ENCODE measurements around the gene TCEAL3. TPM values are rescaled to one million over a fixed set of nuclear protein-coding genes. Genes with fewer than 3 reads are reported as not detected.
"Not testable (repeated sequence)": the region's sequence is repeated elsewhere in the genome, so short reads cannot be mapped to it uniquely, and the experiment has no call there.

The TCEAL3 gene
- total RNA-seq, 4 donors from 2014 or later = 2.8 to 38.3 (median 11.3) TPM

GRCh38 chrX:103644125-103644524, 36.4 kb downstream of the TCEAL3 start:
- H3K27ac ChIP-seq = no peak overlapping the region
- no peaks in the 10 kb centered on the region for H3K9me3 ChIP-seq
- WGBS, 2 donors = 56 to 100% methylated on average over 1 of the region's 1 CpG
- peaks cover 0 to 11% (median 0%) of the 10 kb centered on the region in 4 donors for H3K27me3 ChIP-seq
- intact Hi-C loops (cut with DNase I) = no loop called here
- H3K4me3 ChIP-seq = no peak overlapping the region
- no peaks in the 10 kb centered on the region for H3K4me1 ChIP-seq
- TF ChIP-seq POLR2A (IDR thresholded peaks at IDR 0.05) (no peak), CTCF (IDR thresholded peaks at IDR 0.05) (no peak)
- no peak for DNase-seq
- H3K36me3 ChIP-seq = no peaks in the 10 kb centered on the region

- Histone ChIP-seq H3K4me3 (no peak overlapping the region), H3K27ac (no peak overlapping the region), H3K36me3 (no peaks in the 10 kb centered on the region), H3K9me3 (no peaks in the 10 kb centered on the region), H3K4me1 (no peaks in the 10 kb centered on the region), H3K27me3 (peaks cover 0 to 2% (median 0%) of the 10 kb centered on the region in 4 donors)
- 71 to 78% methylated on average over 1 of the region's 1 CpG for WGBS, 2 donors
- TF ChIP-seq CTCF (IDR thresholded peaks at IDR 0.05) = no peak
- TF ChIP-seq POLR2A (IDR thresholded peaks at IDR 0.05) = no peak
- no peak for DNase-seq
- intact Hi-C loops (cut with DNase I) = no loop called here
These were observed 39.9 kb downstream of the TCEAL3 start for GRCh38 chrX:103647630-103648029.

GRCh38 chrX:103651151-103651773, 43.5 kb downstream of the TCEAL3 start:
- WGBS, 2 donors = 72 to 93% methylated on average over 2 of the region's 2 CpGs
- no peaks in the 10 kb centered on the region for H3K36me3 ChIP-seq
- H3K27me3 ChIP-seq = no peaks in the 10 kb centered on the region
- no peaks in the 10 kb centered on the region for H3K9me3 ChIP-seq
- no peaks in the 10 kb centered on the region for H3K4me1 ChIP-seq
- no peak for DNase-seq
- intact Hi-C loops (cut with DNase I) = no loop called here
- TF ChIP-seq POLR2A (IDR thresholded peaks at IDR 0.05) (no peak), CTCF (IDR thresholded peaks at IDR 0.05) (no peak)
- H3K4me3 ChIP-seq = no peak overlapping the region
- no peak overlapping the region for H3K27ac ChIP-seq

- DNase-seq, H3K36me3 ChIP-seq: not testable (repeated sequence)
These were observed 47.7 kb downstream of the TCEAL3 start for GRCh38 chrX:103655230-103656000.

GRCh38 chrX:103656617-103657016, 48.9 kb downstream of the TCEAL3 start:
- Histone ChIP-seq H3K9me3 (no peaks in the 10 kb centered on the region), H3K36me3 (no peaks in the 10 kb centered on the region), H3K4me1 (no peaks in the 10 kb centered on the region), H3K4me3 (no peak overlapping the region), H3K27me3 (no peaks in the 10 kb centered on the region), H3K27ac (no peak overlapping the region)
- no peak for DNase-seq
- 25 to 59% methylated on average over 3 of the region's 3 CpGs for WGBS, 2 donors
- no peak for TF ChIP-seq CTCF (IDR thresholded peaks at IDR 0.05)
- no peak for TF ChIP-seq POLR2A (IDR thresholded peaks at IDR 0.05)
- intact Hi-C loops (cut with DNase I) = no loop called here

More at GRCh38 chrX:103655230-103656000, 47.7 kb downstream of the TCEAL3 start:
- H3K27me3 ChIP-seq; intact Hi-C loops (cut with DNase I); H3K9me3 ChIP-seq; H3K27ac ChIP-seq; H3K4me3 ChIP-seq; H3K4me1 ChIP-seq: not testable (repeated sequence)
- WGBS, 2 donors = 79 to 90% methylated on average over 3 to 7 of the region's 7 CpGs

GRCh38 chrX:103657066-103657465, 49.3 kb downstream of the TCEAL3 start:
- not testable (repeated sequence) for H3K36me3 ChIP-seq

More at GRCh38 chrX:103657066-103657465, 49.3 kb downstream of the TCEAL3 start:
- H3K27me3 ChIP-seq; H3K4me3 ChIP-seq; H3K4me1 ChIP-seq; H3K27ac ChIP-seq; H3K9me3 ChIP-seq; DNase-seq; intact Hi-C loops (cut with DNase I): not testable (repeated sequence)
- 94% methylated on average over 2 of the region's 2 CpGs; no CpG with 5 or more reads in 1 of the 2 donors for WGBS, 2 donors
